ENCODE results near the gene INTS7. TPM values are rescaled to one million over a fixed set of nuclear protein-coding genes. Genes with fewer than 3 reads are reported as not detected.
"Not testable (repeated sequence)": the region's sequence is repeated elsewhere in the genome, so short reads cannot be mapped to it uniquely, and the experiment has no call there.

Gene INTS7
- total RNA-seq, 2 donors from 2014 or later, result 8.9 to 9.6 TPM

- intact Hi-C loops (cut with DNase I), result no loop called here
- no peak for DNase-seq (ENCODE audit: low spot score)
Observed at GRCh38 chr1:212040629-212041412, 5.5 kb upstream of the INTS7 start.

- DNase-seq (ENCODE audit: low spot score), result no peak
- intact Hi-C loops (cut with DNase I), result loop anchor here in 1 of 2 donors (5.0 kb wide), 1 partner anchor 1687 kb away; no protein-coding TSS in a partner anchor
Observed at GRCh38 chr1:212039622-212040021, 4.3 kb upstream of the INTS7 start.

- no peak for DNase-seq (ENCODE audit: low spot score)
- intact Hi-C loops (cut with DNase I), result loop anchor here in 1 of 2 donors (5.0 kb wide), 1 partner anchor 1686 kb away; no protein-coding TSS in a partner anchor
Observed at GRCh38 chr1:212037900-212038299, 2.5 kb upstream of the INTS7 start.

GRCh38 chr1:212035835-212036605 is 663 bp upstream of the INTS7 start:
- DNase-seq (ENCODE audit: low spot score), result no peak
- intact Hi-C loops (cut with DNase I), result loop anchor here in 1 of 2 donors (5.0 kb wide), 1 partner anchor 1684 kb away; no protein-coding TSS in a partner anchor

GRCh38 chr1:212034516-212035122 is 738 bp downstream of the INTS7 start:
- intact Hi-C loops (cut with DNase I), result loop anchor here in 1 of 2 donors (5.0 kb wide), 1 partner anchor 1682 kb away; no protein-coding TSS in a partner anchor
- no peak for DNase-seq (ENCODE audit: low spot score)

GRCh38 chr1:212030936-212031528 is 4.3 kb downstream of the INTS7 start:
- intact Hi-C loops (cut with DNase I), result no loop called here

GRCh38 chr1:212027727-212028126 is 7.6 kb downstream of the INTS7 start:
- intact Hi-C loops (cut with DNase I); DNase-seq (ENCODE audit: low spot score): not testable (repeated sequence)

More at GRCh38 chr1:212030936-212031528, 4.3 kb downstream of the INTS7 start:
- DNase-seq (ENCODE audit: low spot score), result no peak

GRCh38 chr1:212024469-212025149 is 10.7 kb downstream of the INTS7 start:
- intact Hi-C loops (cut with DNase I), result no loop called here

GRCh38 chr1:212022908-212023307 is 12.4 kb downstream of the INTS7 start:
- DNase-seq (ENCODE audit: low spot score); intact Hi-C loops (cut with DNase I): not testable (repeated sequence)

More at GRCh38 chr1:212024469-212025149, 10.7 kb downstream of the INTS7 start:
- no peak for DNase-seq (ENCODE audit: low spot score)

GRCh38 chr1:212021563-212021962 is 13.8 kb downstream of the INTS7 start:
- no peak for DNase-seq (ENCODE audit: low spot score)
- intact Hi-C loops (cut with DNase I), result no loop called here

GRCh38 chr1:212020975-212021374 is 14.4 kb downstream of the INTS7 start:
- DNase-seq (ENCODE audit: low spot score), result no peak
- intact Hi-C loops (cut with DNase I), result no loop called here

GRCh38 chr1:212013672-212014071 is 21.7 kb downstream of the INTS7 start:
- intact Hi-C loops (cut with DNase I), result no loop called here
- DNase-seq (ENCODE audit: low spot score), result no peak

GRCh38 chr1:212012034-212012740 is 23.2 kb downstream of the INTS7 start:
- DNase-seq (ENCODE audit: low spot score), result no peak
- intact Hi-C loops (cut with DNase I), result no loop called here

GRCh38 chr1:212010004-212010403 is 25.4 kb downstream of the INTS7 start:
- no peak for DNase-seq (ENCODE audit: low spot score)

GRCh38 chr1:212009561-212009960 is 25.8 kb downstream of the INTS7 start:
- intact Hi-C loops (cut with DNase I), result no loop called here
- DNase-seq (ENCODE audit: low spot score), result no peak

More at GRCh38 chr1:212010004-212010403, 25.4 kb downstream of the INTS7 start:
- intact Hi-C loops (cut with DNase I), result no loop called here

GRCh38 chr1:212007886-212008285 is 27.5 kb downstream of the INTS7 start:
- DNase-seq (ENCODE audit: low spot score), result no peak
- intact Hi-C loops (cut with DNase I), result no loop called here

GRCh38 chr1:212007178-212007577 is 28.2 kb downstream of the INTS7 start:
- no peak for DNase-seq (ENCODE audit: low spot score)
- intact Hi-C loops (cut with DNase I), result no loop called here

All from posterior vena cava (tissue), 2 donors.